HG03139 (cell line): ENCODE results near the gene VSTM5.
"Not testable (repeated sequence)": the region's sequence is repeated elsewhere in the genome, so short reads cannot be mapped to it uniquely, and the experiment has no call there.

Experiments
- ATAC-seq: cut with Tn5 transposase; IDR thresholded peaks from one replicate; pipeline ENCODE4 v1.9.1; 2021; ENCODE audit not compliant: unreplicated experiment

Gene VSTM5

GRCh38 chr11:93801366-93801765, 49.1 kb downstream of the VSTM5 start:
- no peak for ATAC-seq

GRCh38 chr11:93796441-93797231, 53.8 kb downstream of the VSTM5 start:
- ATAC-seq, result no peak

GRCh38 chr11:93791493-93791892, 58.9 kb downstream of the VSTM5 start:
- no peak for ATAC-seq

GRCh38 chr11:93784935-93785360, 65.5 kb downstream of the VSTM5 start:
- peak; percentile 28 for ATAC-seq

- peak; percentile 97 for ATAC-seq
These were observed 66.1 kb downstream of the VSTM5 start, which contains the start of gene MED17 for GRCh38 chr11:93784145-93784934. MED17 (plus strand) TSS chr11:93784282; CDS start chr11:93784514, 232 bp downstream.

GRCh38 chr11:93783765-93784144, 66.7 kb downstream of the VSTM5 start:
- ATAC-seq, result peak; percentile 42

GRCh38 chr11:93783362-93783761, 67.1 kb downstream of the VSTM5 start:
- ATAC-seq, result no peak

- no peak for ATAC-seq
These were observed 75.1 kb downstream of the VSTM5 start for GRCh38 chr11:93775289-93775688.

- ATAC-seq, result not testable (repeated sequence)
These were observed 75.9 kb downstream of the VSTM5 start for GRCh38 chr11:93774560-93774959.

GRCh38 chr11:93773601-93774200, 76.7 kb downstream of the VSTM5 start:
- ATAC-seq, result no peak

GRCh38 chr11:93773045-93773477, 77.4 kb downstream of the VSTM5 start:
- ATAC-seq, result no peak

- no peak for ATAC-seq
These were observed 78.3 kb downstream of the VSTM5 start for GRCh38 chr11:93772123-93772522.

- ATAC-seq, result no peak
These were observed 80.3 kb downstream of the VSTM5 start for GRCh38 chr11:93770160-93770559.
